HEK293 (cell line): ENCODE data around the gene RABGGTA.

Source experiments
- CTCF ChIA-PET: fragments of 350-600 bp; formaldehyde crosslinking; extraction: SDS; loops from one replicate; lab custom pipeline; 2021; ENCODE audit warnings: antibody characterized with exemption; lab: Yijun Ruan, JAX
- POLR2A ChIA-PET: fragments of 300-600 bp; formaldehyde crosslinking; extraction: SDS; loops from one replicate; lab custom pipeline; 2020; ENCODE audit warnings: antibody characterized with exemption, inconsistent platforms; lab: Yijun Ruan, JAX
- H3K27ac ChIP-seq: fragments of 200-500 bp; sonication (Bioruptor generic); 2 replicates; pipeline ENCODE4 v1.5.1; 2014; ENCODE audit warnings: low read depth, low read length, control low read depth, inconsistent platforms; ENCODE audit errors: extremely low read depth
- H3K36me3 ChIP-seq, 2 experiments: fragments of 200-500 bp in 1 of 2; sonication (Bioruptor generic) in 1 of 2; 1 replicate in 1 of 2; 2 replicates in 1 of 2; pipeline ENCODE4 v1.5.1; 2014 to 2017; ENCODE audit warnings: inconsistent platforms in 2 of 2, low read length in 2 of 2; ENCODE audit not compliant: control insufficient read depth in 2 of 2, insufficient read depth in 1 of 2
- H3K4me1 ChIP-seq: fragments of 200-500 bp; sonication (Bioruptor generic); 2 replicates; pipeline ENCODE4 v1.5.1; 2014; ENCODE audit warnings: mild to moderate bottlenecking, low read length, inconsistent platforms; ENCODE audit not compliant: control insufficient read depth, insufficient read depth
- H3K4me3 ChIP-seq: 2 replicates; pipeline ENCODE4 v1.5.1; 2011; ENCODE audit warnings: low read depth, mild to moderate bottlenecking, control low read depth, low read length, moderate library complexity
- H3K9me3 ChIP-seq: fragments of 200-500 bp; sonication (Bioruptor generic); 2 replicates; pipeline ENCODE4 v1.5.1; 2014; ENCODE audit warnings: low read depth, low read length, inconsistent platforms; ENCODE audit not compliant: control insufficient read depth, insufficient read depth
- BCL11B ChIP-seq: fragments of 450-650 bp; formaldehyde crosslinking; IDR thresholded peaks from 2 replicates; pipeline ENCODE4 v1.5.1; 2016; ENCODE audit warnings: low read depth, missing biosample characterization, missing genetic modification characterization
- GLI2 ChIP-seq: fragments of 450-650 bp; formaldehyde crosslinking; IDR thresholded peaks from 2 replicates; pipeline ENCODE4; 2017; ENCODE audit warnings: missing biosample characterization, missing genetic modification characterization, low read depth, borderline replicate concordance
- KLF10 ChIP-seq: fragments of 450-650 bp; IDR thresholded peaks from 2 replicates; pipeline ENCODE4 v1.5.1; 2018; ENCODE audit warnings: missing biosample characterization, mild to moderate bottlenecking, missing genetic modification characterization
- KLF7 ChIP-seq: fragments of 450-650 bp; formaldehyde crosslinking; IDR thresholded peaks from 2 replicates; pipeline ENCODE4 v1.5.1; 2016; ENCODE audit warnings: missing biosample characterization, missing genetic modification characterization, borderline replicate concordance
- KLF8 ChIP-seq: fragments of 450-650 bp; formaldehyde crosslinking; IDR thresholded peaks from 2 replicates; pipeline ENCODE4 v1.5.1; 2016; ENCODE audit warnings: missing biosample characterization, missing genetic modification characterization
- PRDM4 ChIP-seq: fragments of 450-650 bp; formaldehyde crosslinking; IDR thresholded peaks from 2 replicates; pipeline ENCODE4 v1.5.1; 2017; ENCODE audit warnings: missing biosample characterization, missing genetic modification characterization
- SCRT2 ChIP-seq: fragments of 450-650 bp; formaldehyde crosslinking; IDR thresholded peaks from 2 replicates; pipeline ENCODE4 v1.5.1; 2016; ENCODE audit warnings: missing biosample characterization, missing genetic modification characterization
- SP2 ChIP-seq: fragments of 450-650 bp; formaldehyde crosslinking; IDR thresholded peaks from 2 replicates; pipeline ENCODE4 v1.5.1; 2016; ENCODE audit warnings: missing biosample characterization, missing genetic modification characterization
- TRIM28 ChIP-seq: IDR thresholded peaks from 2 replicates; pipeline ENCODE4 v1.6.1; 2011; ENCODE audit warnings: low read length, control low read depth, borderline replicate concordance
- ZBTB20 ChIP-seq: fragments of 450-650 bp; formaldehyde crosslinking; IDR thresholded peaks from 2 replicates; pipeline ENCODE4 v1.5.1; 2016; ENCODE audit warnings: missing biosample characterization, missing genetic modification characterization
- ZFP37 ChIP-seq: fragments of 450-650 bp; formaldehyde crosslinking; IDR thresholded peaks from 2 replicates; pipeline ENCODE4 v1.5.1; 2016; ENCODE audit warnings: missing biosample characterization, missing genetic modification characterization
- ZNF280D ChIP-seq: fragments of 450-650 bp; formaldehyde crosslinking; IDR thresholded peaks from 2 replicates; pipeline ENCODE4 v1.5.1; 2016; ENCODE audit warnings: missing biosample characterization, missing genetic modification characterization
- ZNF292 ChIP-seq: fragments of 450-650 bp; formaldehyde crosslinking; IDR thresholded peaks from 2 replicates; pipeline ENCODE4 v1.5.1; 2016; ENCODE audit warnings: low read depth, missing biosample characterization, missing genetic modification characterization, borderline replicate concordance
- ZNF501 ChIP-seq: fragments of 450-650 bp; formaldehyde crosslinking; IDR thresholded peaks from 2 replicates; pipeline ENCODE4 v1.5.1; 2016; ENCODE audit warnings: missing biosample characterization, missing genetic modification characterization
- ZNF514 ChIP-seq: fragments of 450-650 bp; formaldehyde crosslinking; IDR thresholded peaks from 2 replicates; pipeline ENCODE4 v1.5.1; 2016; ENCODE audit warnings: missing biosample characterization, missing genetic modification characterization
- ZNF549 ChIP-seq: fragments of 450-650 bp; IDR thresholded peaks from 2 replicates; pipeline ENCODE4 v1.5.1; 2018; ENCODE audit warnings: missing biosample characterization, missing genetic modification characterization, mild to moderate bottlenecking, inconsistent platforms, moderate library complexity
- ZNF555 ChIP-seq: fragments of 450-650 bp; formaldehyde crosslinking; conservative IDR thresholded peaks from 2 replicates; pipeline ENCODE4 v1.5.1; 2017; ENCODE audit warnings: missing biosample characterization, mild to moderate bottlenecking, missing genetic modification characterization, inconsistent platforms
- ZNF558 ChIP-seq: fragments of 450-650 bp; formaldehyde crosslinking; IDR thresholded peaks from 2 replicates; pipeline ENCODE4 v1.5.1; 2016; ENCODE audit warnings: missing biosample characterization, missing genetic modification characterization
- ZNF610 ChIP-seq: fragments of 450-650 bp; formaldehyde crosslinking; IDR thresholded peaks from 2 replicates; pipeline ENCODE4 v1.5.1; 2016; ENCODE audit warnings: missing biosample characterization, missing genetic modification characterization, borderline replicate concordance
- ZNF624 ChIP-seq: fragments of 450-650 bp; formaldehyde crosslinking; IDR thresholded peaks from 2 replicates; pipeline ENCODE4 v1.5.1; 2017; ENCODE audit warnings: missing biosample characterization, missing genetic modification characterization
- ZNF747 ChIP-seq: fragments of 450-650 bp; formaldehyde crosslinking; IDR thresholded peaks from 2 replicates; pipeline ENCODE4 v1.5.1; 2016; ENCODE audit warnings: missing biosample characterization, missing genetic modification characterization
- ZSCAN23 ChIP-seq: fragments of 450-650 bp; formaldehyde crosslinking; IDR thresholded peaks from 2 replicates; pipeline ENCODE4 v1.5.1; 2016; ENCODE audit warnings: missing biosample characterization, missing genetic modification characterization
- ZXDB ChIP-seq: fragments of 450-650 bp; formaldehyde crosslinking; IDR thresholded peaks from 2 replicates; pipeline ENCODE4 v1.5.1; 2016; ENCODE audit warnings: missing biosample characterization, missing genetic modification characterization
- TF ChIP-seq, protein P1 (sequence below): fragments of 450-650 bp; formaldehyde crosslinking; IDR thresholded peaks from 2 replicates; pipeline ENCODE4 v1.5.1; 2016; ENCODE audit warnings: missing biosample characterization, missing genetic modification characterization
- TF ChIP-seq, protein P2 (sequence below): fragments of 450-650 bp; formaldehyde crosslinking; IDR thresholded peaks from 2 replicates; pipeline ENCODE4 v1.5.1; 2016; ENCODE audit warnings: missing biosample characterization, missing genetic modification characterization
- TF ChIP-seq, protein P3 (sequence below): fragments of 450-650 bp; formaldehyde crosslinking; IDR thresholded peaks from 2 replicates; pipeline ENCODE4 v1.5.1; 2016; ENCODE audit warnings: missing biosample characterization, missing genetic modification characterization

RABGGTA gene

DNA sequence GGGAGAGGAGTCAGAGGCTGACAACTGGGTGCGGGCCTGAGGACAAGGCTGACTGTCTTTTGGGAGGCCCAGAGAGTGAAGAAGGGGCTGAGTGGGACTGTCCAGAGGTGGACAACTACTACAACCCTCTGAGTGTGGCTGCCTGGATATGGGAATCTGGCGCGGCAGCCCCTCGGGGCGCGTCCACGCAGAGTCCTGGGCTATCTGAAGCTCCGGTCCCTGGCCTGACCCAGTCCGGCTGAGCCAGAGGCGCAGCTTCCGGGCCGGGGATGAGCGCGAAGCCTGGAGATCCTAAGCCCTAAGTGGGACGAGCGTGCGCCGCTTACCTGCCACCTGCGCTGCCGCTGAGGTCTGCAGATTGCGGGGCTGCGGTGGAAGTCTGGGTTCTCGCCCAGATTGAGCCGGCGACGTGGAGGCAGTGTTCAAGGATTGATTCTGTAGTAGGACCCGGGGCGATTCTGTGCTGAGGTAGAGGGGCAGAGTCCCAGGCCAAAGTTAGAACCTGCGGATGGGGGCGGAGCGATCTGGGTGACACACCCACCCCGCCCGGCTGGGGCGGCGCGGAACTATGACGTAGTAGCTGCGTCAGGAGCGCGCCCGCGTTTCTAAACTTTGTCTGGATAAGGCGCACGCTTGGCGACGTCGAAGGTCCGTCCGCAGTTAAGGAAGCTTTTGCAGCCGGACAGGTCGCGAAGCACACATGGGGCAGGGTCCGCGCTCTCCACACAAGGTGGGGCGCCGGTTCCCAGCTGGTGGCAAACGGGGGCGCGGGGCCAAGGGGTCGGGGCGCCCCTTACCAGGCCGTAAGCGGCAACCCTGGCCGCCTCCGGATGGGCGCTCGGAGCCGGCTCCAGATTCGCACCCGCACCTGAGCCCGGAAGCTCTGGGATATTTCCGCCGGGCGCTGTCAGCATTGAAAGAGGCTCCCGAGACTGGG is 28.1 kb upstream of the RABGGTA start, which contains the start of the genes DHRS1 and NOP9:
Gene DHRS1, minus strand, starts transcription at position 526 of the 937 bp plus-strand sequence. CDS start 674 bp downstream, outside the sequence.
Gene NOP9, plus strand, starts transcription at position 596 of the 937 bp plus-strand sequence. Its CDS starts 105 bp downstream, at position 701.
- peak within 1 kb of the TSS; percentile 85 for H3K4me3 ChIP-seq
- ChIA-PET CTCF (interaction anchor here (0.7 to 5.7 kb wide), 12 partner anchors 9 to 138 kb away, joined by 3 to 133 read pairs (median 4); partner anchors contain the start of genes CIDEB, IRF9, LTB4R2 and TINF2), POLR2A (interaction anchor here (0.7 to 5.4 kb wide), 8 partner anchors 9 to 158 kb away, joined by 3 to 62 read pairs (median 5); partner anchors contain the start of genes CIDEB, EMC9, MDP1 and RABGGTA)
- peaks cover 12% of the 10 kb centered on the region for H3K4me1 ChIP-seq
- H3K27ac ChIP-seq, result peak within 1 kb of the TSS; percentile 71
- peaks cover 21 to 57% of the 10 kb centered on the region in 2 experiments for H3K36me3 ChIP-seq
- H3K9me3 ChIP-seq, result no peaks in the 10 kb centered on the region
- no peak for TF ChIP-seq GLI2 (tag by site-specific recombination)
- TF ChIP-seq ZNF280D (tag by site-specific recombination), result no peak
- TF ChIP-seq PRDM4 (tag by site-specific recombination), result no peak
- no peak for TF ChIP-seq ZNF624 (tag by site-specific recombination)
- 0 out of 2 replicates have a peak, but pooled peaks have one; percentile 15 for TF ChIP-seq ZNF610 (tag by site-specific recombination)
- TF ChIP-seq ZNF549 (tag by site-specific recombination), result no peak
- TF ChIP-seq ZNF501 (tag by site-specific recombination), result no peak
- no peak for TF ChIP-seq BCL11B (tag by site-specific recombination)
- peak; percentile 42 for TF ChIP-seq SP2
- peak; percentile 99 for TF ChIP-seq ZBTB20 (tag by site-specific recombination)
- TF ChIP-seq ZSCAN23, result no peak
- no peak for TF ChIP-seq SCRT2
- peak; percentile 99 for TF ChIP-seq KLF8 (tag by site-specific recombination)
- TF ChIP-seq ZNF558, result no peak
- TF ChIP-seq ZXDB (tag by site-specific recombination), result peak; percentile 76
- TF ChIP-seq ZNF514 (tag by site-specific recombination), result no peak
- TF ChIP-seq, protein P1, sequence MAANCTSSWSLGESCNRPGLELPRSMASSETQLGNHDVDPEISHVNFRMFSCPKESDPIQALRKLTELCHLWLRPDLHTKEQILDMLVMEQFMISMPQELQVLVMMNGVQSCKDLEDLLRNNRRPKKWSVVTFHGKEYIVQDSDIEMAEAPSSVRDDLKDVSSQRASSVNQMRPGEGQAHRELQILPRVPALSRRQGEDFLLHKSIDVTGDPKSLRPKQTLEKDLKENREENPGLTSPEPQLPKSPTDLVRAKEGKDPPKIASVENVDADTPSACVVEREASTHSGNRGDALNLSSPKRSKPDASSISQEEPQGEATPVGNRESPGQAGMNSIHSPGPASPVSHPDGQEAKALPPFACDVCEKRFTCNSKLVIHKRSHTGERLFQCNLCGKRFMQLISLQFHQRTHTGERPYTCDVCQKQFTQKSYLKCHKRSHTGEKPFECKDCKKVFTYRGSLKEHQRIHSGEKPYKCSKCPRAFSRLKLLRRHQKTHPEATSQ, result no peak
- no peak for TF ChIP-seq ZFP37 (tag by site-specific recombination)
- TF ChIP-seq ZNF555 (tag by site-specific recombination), result no peak
- TF ChIP-seq, protein P2, sequence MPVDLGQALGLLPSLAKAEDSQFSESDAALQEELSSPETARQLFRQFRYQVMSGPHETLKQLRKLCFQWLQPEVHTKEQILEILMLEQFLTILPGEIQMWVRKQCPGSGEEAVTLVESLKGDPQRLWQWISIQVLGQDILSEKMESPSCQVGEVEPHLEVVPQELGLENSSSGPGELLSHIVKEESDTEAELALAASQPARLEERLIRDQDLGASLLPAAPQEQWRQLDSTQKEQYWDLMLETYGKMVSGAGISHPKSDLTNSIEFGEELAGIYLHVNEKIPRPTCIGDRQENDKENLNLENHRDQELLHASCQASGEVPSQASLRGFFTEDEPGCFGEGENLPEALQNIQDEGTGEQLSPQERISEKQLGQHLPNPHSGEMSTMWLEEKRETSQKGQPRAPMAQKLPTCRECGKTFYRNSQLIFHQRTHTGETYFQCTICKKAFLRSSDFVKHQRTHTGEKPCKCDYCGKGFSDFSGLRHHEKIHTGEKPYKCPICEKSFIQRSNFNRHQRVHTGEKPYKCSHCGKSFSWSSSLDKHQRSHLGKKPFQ (tag by site-specific recombination), result no peak
- 0 out of 2 replicates have a peak, but pooled peaks have one; percentile 54 for TF ChIP-seq KLF7 (tag by site-specific recombination)
- TF ChIP-seq ZNF292 (tag by site-specific recombination), result no peak
- TF ChIP-seq ZNF747 (tag by site-specific recombination), result no peak
- TF ChIP-seq, protein P3, sequence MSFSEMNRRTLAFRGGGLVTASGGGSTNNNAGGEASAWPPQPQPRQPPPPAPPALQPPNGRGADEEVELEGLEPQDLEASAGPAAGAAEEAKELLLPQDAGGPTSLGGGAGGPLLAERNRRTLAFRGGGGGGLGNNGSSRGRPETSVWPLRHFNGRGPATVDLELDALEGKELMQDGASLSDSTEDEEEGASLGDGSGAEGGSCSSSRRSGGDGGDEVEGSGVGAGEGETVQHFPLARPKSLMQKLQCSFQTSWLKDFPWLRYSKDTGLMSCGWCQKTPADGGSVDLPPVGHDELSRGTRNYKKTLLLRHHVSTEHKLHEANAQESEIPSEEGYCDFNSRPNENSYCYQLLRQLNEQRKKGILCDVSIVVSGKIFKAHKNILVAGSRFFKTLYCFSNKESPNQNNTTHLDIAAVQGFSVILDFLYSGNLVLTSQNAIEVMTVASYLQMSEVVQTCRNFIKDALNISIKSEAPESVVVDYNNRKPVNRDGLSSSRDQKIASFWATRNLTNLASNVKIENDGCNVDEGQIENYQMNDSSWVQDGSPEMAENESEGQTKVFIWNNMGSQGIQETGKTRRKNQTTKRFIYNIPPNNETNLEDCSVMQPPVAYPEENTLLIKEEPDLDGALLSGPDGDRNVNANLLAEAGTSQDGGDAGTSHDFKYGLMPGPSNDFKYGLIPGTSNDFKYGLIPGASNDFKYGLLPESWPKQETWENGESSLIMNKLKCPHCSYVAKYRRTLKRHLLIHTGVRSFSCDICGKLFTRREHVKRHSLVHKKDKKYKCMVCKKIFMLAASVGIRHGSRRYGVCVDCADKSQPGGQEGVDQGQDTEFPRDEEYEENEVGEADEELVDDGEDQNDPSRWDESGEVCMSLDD (tag by site-specific recombination), result peak; percentile 71
- TF ChIP-seq KLF10 (tag by site-specific recombination), result peak; percentile 98
- TF ChIP-seq TRIM28, result no peak
